ENCODE measurements around the gene CCDC91.

DNA sequence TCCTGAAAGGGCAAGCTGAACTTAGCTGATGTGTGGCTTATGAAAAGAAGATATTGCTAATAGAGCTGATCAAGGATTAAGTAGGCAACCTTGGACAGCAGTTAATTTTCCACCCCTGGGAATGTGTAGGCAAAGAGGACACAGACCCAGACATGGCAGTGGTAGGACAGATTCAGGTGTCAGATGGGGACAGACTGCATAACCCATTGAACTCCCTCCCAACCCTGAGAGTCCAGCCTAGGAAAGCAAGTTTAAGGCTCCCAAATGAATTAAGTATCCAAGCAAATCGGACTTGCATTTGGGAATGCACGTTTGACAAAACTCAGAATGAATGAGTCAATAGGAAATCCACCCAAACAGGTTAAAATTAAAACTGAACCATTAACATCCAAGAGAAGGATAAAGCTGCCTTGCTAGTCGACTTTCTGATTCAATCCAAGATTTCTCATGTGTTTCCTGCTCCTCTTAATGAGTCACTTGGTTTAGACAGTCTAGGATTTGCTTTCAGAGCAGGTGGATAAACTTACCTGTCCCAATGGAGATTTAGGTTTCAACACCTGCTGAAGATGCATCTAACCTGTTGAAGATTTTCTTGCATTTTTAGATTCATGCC is 385.4 kb downstream of the CCDC91 start:
- TF ChIP-seq, protein P1, sequence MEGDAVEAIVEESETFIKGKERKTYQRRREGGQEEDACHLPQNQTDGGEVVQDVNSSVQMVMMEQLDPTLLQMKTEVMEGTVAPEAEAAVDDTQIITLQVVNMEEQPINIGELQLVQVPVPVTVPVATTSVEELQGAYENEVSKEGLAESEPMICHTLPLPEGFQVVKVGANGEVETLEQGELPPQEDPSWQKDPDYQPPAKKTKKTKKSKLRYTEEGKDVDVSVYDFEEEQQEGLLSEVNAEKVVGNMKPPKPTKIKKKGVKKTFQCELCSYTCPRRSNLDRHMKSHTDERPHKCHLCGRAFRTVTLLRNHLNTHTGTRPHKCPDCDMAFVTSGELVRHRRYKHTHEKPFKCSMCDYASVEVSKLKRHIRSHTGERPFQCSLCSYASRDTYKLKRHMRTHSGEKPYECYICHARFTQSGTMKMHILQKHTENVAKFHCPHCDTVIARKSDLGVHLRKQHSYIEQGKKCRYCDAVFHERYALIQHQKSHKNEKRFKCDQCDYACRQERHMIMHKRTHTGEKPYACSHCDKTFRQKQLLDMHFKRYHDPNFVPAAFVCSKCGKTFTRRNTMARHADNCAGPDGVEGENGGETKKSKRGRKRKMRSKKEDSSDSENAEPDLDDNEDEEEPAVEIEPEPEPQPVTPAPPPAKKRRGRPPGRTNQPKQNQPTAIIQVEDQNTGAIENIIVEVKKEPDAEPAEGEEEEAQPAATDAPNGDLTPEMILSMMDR (IDR thresholded peaks at IDR 0.05; ENCODE audit: low read depth, low read length), result no peak
- TF ChIP-seq EZH2phosphoT487 (IDR thresholded peaks at IDR 0.05; ENCODE audit: low read depth), result no peak
